HepG2 (cell line): ENCODE results near the gene CLASP2. TPM values are rescaled to one million over a fixed set of nuclear protein-coding genes. Genes with fewer than 3 reads are reported as not detected.

ENCODE experiments used
- ATAC-seq: fragments of 200-7000 bp; cut with Tn5 transposase; 3 replicates; pipeline ENCODE4 v1.9.1; 2020; ENCODE audit warnings: mild to moderate bottlenecking, moderate library complexity
- BruUV-seq: library from RNA; stranded (reverse); fragments of 400-500 nt; replicated peaks from 2 replicates; lab custom pipeline; 2021; lab: Mats Ljungman, UMichigan
- CTCF ChIA-PET: fragments of 300-600 bp; formaldehyde crosslinking; extraction: SDS; loops from one replicate; lab custom pipeline; 2021; ENCODE audit warnings: low total read pairs, inconsistent platforms, low intra/inter-chr PET ratio; lab: Yijun Ruan, JAX
- POLR2A ChIA-PET: fragments of 350-600 bp; sonication (Branson Sonifier 250); formaldehyde crosslinking; loops from one replicate; lab custom pipeline; 2020; ENCODE audit warnings: antibody characterized with exemption, inconsistent platforms; lab: Yijun Ruan, JAX
- DNase-seq: peaks from one replicate; pipeline ENCODE4 v3.0.0-alpha.2; 2015; ENCODE audit warnings: low spot score
- FAIRE-seq: peaks from 3 replicates; lab custom pipeline; 2011; peaks lifted over from hg19 to GRCh38; lab: Jason Lieb, UNC
- H2AFZ ChIP-seq: one replicate; pipeline ENCODE4 v1.6.1; 2011; ENCODE audit warnings: low read length, inconsistent platforms
- H3K27ac ChIP-seq: fragments of 300-600 bp; 3 replicates; pipeline ENCODE4 v1.8.0; 2011; ENCODE audit warnings: mixed run types, mild to moderate bottlenecking, mixed read lengths, low read length, inconsistent platforms; ENCODE audit not compliant: insufficient read depth; ENCODE audit errors: extremely low read length
- H3K27me3 ChIP-seq, 2 experiments: fragments of 200-600 bp in 1 of 2; 2 replicates in 1 of 2; 3 replicates in 1 of 2; pipeline versions ENCODE4 v1.6.0 to v1.8.0; 2011; ENCODE audit warnings: low read length in 2 of 2, mild to moderate bottlenecking in 2 of 2, moderate library complexity in 2 of 2, inconsistent platforms in 1 of 2; ENCODE audit not compliant: insufficient read depth in 2 of 2, control insufficient read depth in 1 of 2
- H3K36me3 ChIP-seq, 2 experiments: fragments of 200-600 bp in 1 of 2; replicated peaks in 1 of 2; 2 replicates in 1 of 2; 3 replicates in 1 of 2; pipeline versions ENCODE4 v1.5.1 to v1.8.0; 2011; ENCODE audit warnings: low read length in 2 of 2, inconsistent platforms in 1 of 2; ENCODE audit not compliant: insufficient read depth in 2 of 2, control insufficient read depth in 1 of 2
- H3K4me1 ChIP-seq: 2 replicates; pipeline ENCODE4 v1.5.1; 2012; ENCODE audit warnings: low read length, inconsistent platforms; ENCODE audit not compliant: insufficient read depth
- H3K4me2 ChIP-seq: 2 replicates; pipeline ENCODE4 v1.6.0; 2011; ENCODE audit warnings: low read depth, low read length, inconsistent platforms
- H3K4me3 ChIP-seq, 3 experiments: fragments of 200-600 bp in 1 of 3; sonication (generic), shearing (Covaris generic) in 1 of 3; replicated peaks in 1 of 3; 2 replicates each; pipeline ENCODE4 v1.5.1; 2011 to 2016; ENCODE audit warnings: low read length in 3 of 3, inconsistent platforms in 2 of 3, low read depth in 2 of 3, mild to moderate bottlenecking in 2 of 3, control low read depth in 1 of 3, mixed read lengths in 1 of 3; ENCODE audit not compliant: insufficient read depth in 1 of 3
- H3K79me2 ChIP-seq: one replicate; pipeline ENCODE4 v1.6.1; 2011; ENCODE audit warnings: low read length, inconsistent platforms; ENCODE audit not compliant: insufficient read depth
- H3K9ac ChIP-seq: 2 replicates; pipeline ENCODE4 v1.6.0; 2011; ENCODE audit warnings: mild to moderate bottlenecking, low read depth, low read length, inconsistent platforms; ENCODE audit not compliant: insufficient read depth
- H3K9me3 ChIP-seq: 2 replicates; pipeline ENCODE4 v1.5.1; 2012; ENCODE audit warnings: mild to moderate bottlenecking, low read length
- H4K20me1 ChIP-seq: 2 replicates; pipeline ENCODE4 v1.6.0; 2011; ENCODE audit warnings: inconsistent platforms, mild to moderate bottlenecking, low read length, moderate library complexity; ENCODE audit not compliant: insufficient read depth
- ATF4 ChIP-seq, 2 experiments: fragments of 450-650 bp in 1 of 2; sonication (generic) in 1 of 2; formaldehyde crosslinking; IDR thresholded peaks; 2 replicates each; pipeline versions ENCODE4 v1.5.0 to v1.8.0; 2020 to 2022; ENCODE audit warnings: mild to moderate bottlenecking in 1 of 2, missing genetic modification reagents in 1 of 2
- FOXA3 ChIP-seq: IDR thresholded peaks from 2 replicates; pipeline ENCODE4 v1.6.1; 2016; ENCODE audit warnings: missing genetic modification reagents, missing compliant biosample characterization
- MBD4 ChIP-seq: IDR thresholded peaks from 2 replicates; pipeline ENCODE4 v1.6.1; 2012; ENCODE audit warnings: low read length, inconsistent platforms, borderline replicate concordance
- NFKBIZ ChIP-seq: IDR thresholded peaks from 2 replicates; pipeline ENCODE4 v1.6.1; 2018; ENCODE audit warnings: missing genetic modification reagents, missing compliant biosample characterization
- SPEN ChIP-seq: sonication (generic); formaldehyde crosslinking; IDR thresholded peaks from 2 replicates; pipeline ENCODE4 v1.5.1; 2020; ENCODE audit warnings: low read depth, mild to moderate bottlenecking, missing genetic modification reagents
- ZFY ChIP-seq: sonication (generic); formaldehyde crosslinking; IDR thresholded peaks from 2 replicates; pipeline ENCODE4 v1.4.0; 2020; ENCODE audit warnings: missing genetic modification reagents
- ZFYVE20 ChIP-seq: sonication (generic); formaldehyde crosslinking; IDR thresholded peaks from 2 replicates; pipeline ENCODE4 v1.8.0; 2023; ENCODE audit warnings: low read depth, mild to moderate bottlenecking, moderate library complexity, missing genetic modification reagents, borderline replicate concordance
- ZNF160 ChIP-seq: sonication (generic); formaldehyde crosslinking; IDR thresholded peaks from 2 replicates; pipeline ENCODE4 v1.8.0; 2022; ENCODE audit warnings: mild to moderate bottlenecking, inconsistent platforms, missing genetic modification reagents
- ZNF781 ChIP-seq: sonication (generic); formaldehyde crosslinking; IDR thresholded peaks from 2 replicates; pipeline ENCODE4 v1.5.1; 2020; ENCODE audit warnings: borderline replicate concordance, mild to moderate bottlenecking, missing genetic modification reagents; ENCODE audit errors: not compliant biosample characterization
- ZNF816 ChIP-seq: sonication (generic); formaldehyde crosslinking; IDR thresholded peaks from 2 replicates; pipeline ENCODE4 v1.8.0; 2022; ENCODE audit warnings: missing genetic modification reagents, mild to moderate bottlenecking, borderline replicate concordance
- ZSCAN25 ChIP-seq: sonication (generic); formaldehyde crosslinking; IDR thresholded peaks from 2 replicates; pipeline ENCODE4 v1.8.0; 2022; ENCODE audit warnings: mild to moderate bottlenecking, missing genetic modification reagents
- WGBS: methylation state at CpG from one replicate; pipeline ENCODE4 v1.1.6; 2017; ENCODE audit warnings: low lambda C conversion rate; 5-methylcytosine and 5-hydroxymethylcytosine counted together
- in situ Hi-C: cut with HindIII; loops from 2 replicates; pipeline ENCODE4 v1.10.0; 2017; ENCODE audit warnings: low pct_unique_long_range_greater_than_20kb; ENCODE audit not compliant: extremely low pct_ligation_motif_present
- intact Hi-C: fragments of 100-400 bp; cut with micrococcal nuclease; formaldehyde crosslinking; loops from one replicate; pipeline ENCODE4 v1.10.0; 2022; ENCODE audit not compliant: unreplicated experiment
- polyA plus RNA-seq, 8 experiments: library from polyadenylated mRNA; depleted of rRNA in 3 of 8; stranded (reverse) in 7 of 8; unstranded in 1 of 8; fragments of >200 nt; fragmentation: Illumina TruSeq in 4 of 8; extraction: Trizol in 4 of 8; gene quantifications; 2 replicates each; pipeline versions ENCODE4 v1.2.1 to v1.2.3, GENCODE V29; 2011 to 2016; ENCODE audit warnings: low read depth in 4 of 8, missing spikeins in 1 of 8, mixed read lengths in 1 of 8; ENCODE audit not compliant: insufficient read depth in 1 of 8
- total RNA-seq, 5 experiments: library from RNA; depleted of rRNA; stranded (reverse); fragments of >200 nt; fragmentation: Illumina TruSeq; extraction: Trizol; gene quantifications; 2 replicates each; pipeline ENCODE4 v1.2.3, GENCODE V29; 2016; ENCODE audit warnings: low read depth in 1 of 5

The CLASP2 gene
- total and polyA plus RNA-seq, 2 of the 13 experiments (the other 11 are each of a cell fraction or from before 2014, with no cell fraction given), result 15.7 to 34.8 TPM

- FAIRE-seq (no peak), ATAC-seq (no peak), DNase-seq (no peak)
- no peaks in the 10 kb centered on the region for H3K9me3 ChIP-seq
- H3K27ac ChIP-seq, result no peak overlapping the region
- H3K36me3 ChIP-seq, result no peaks in the 10 kb centered on the region
- in situ Hi-C loops (no loop called here), intact Hi-C loops (no loop called here)
- no peak overlapping the region for H2AFZ ChIP-seq
- POLR2A ChIA-PET, result no interaction called here
- H3K79me2 ChIP-seq, result no peaks in the 10 kb centered on the region
- no peaks in the 10 kb centered on the region; a peak in 1 of 5 replicates for H3K27me3 ChIP-seq
- 82% methylated on average over 4 of the region's 4 CpGs for WGBS
- CTCF ChIA-PET, result no interaction called here
- no peak overlapping the region for H3K4me3 ChIP-seq
- H3K4me1 ChIP-seq, result no peaks in the 10 kb centered on the region
- no peak overlapping the region for H3K9ac ChIP-seq
- BruUV-seq, result no TSS peak
- no peaks in the 10 kb centered on the region for H4K20me1 ChIP-seq
- no peak overlapping the region for H3K4me2 ChIP-seq
- no peak for TF ChIP-seq ATF4 (CRISPR knock-in tag; IDR thresholded peaks at IDR 0.05)
- TF ChIP-seq MBD4, result no peak
- no peak for TF ChIP-seq FOXA3
- TF ChIP-seq ZFY (CRISPR knock-in tag), result no peak
These were observed 226.3 kb downstream of the CLASP2 start for GRCh38 chr3:33491721-33492120.

- in situ Hi-C loops (no loop called here), intact Hi-C loops (no loop called here)
- Histone ChIP-seq H2AFZ (no peak overlapping the region), H3K27me3 (no peaks in the 10 kb centered on the region; a peak in 1 of 5 replicates), H3K9ac (no peak overlapping the region), H3K79me2 (no peaks in the 10 kb centered on the region), H3K4me1 (no peaks in the 10 kb centered on the region), H3K9me3 (no peaks in the 10 kb centered on the region), H3K4me3 (no peak overlapping the region), H3K27ac (no peak overlapping the region), H3K4me2 (no peak overlapping the region), H4K20me1 (no peaks in the 10 kb centered on the region), H3K36me3 (no peaks in the 10 kb centered on the region)
- DNase-seq (no peak), FAIRE-seq (no peak), ATAC-seq (no peak)
- POLR2A ChIA-PET, result interaction anchor here (0.7 kb wide), 1 partner anchor 50 kb away, joined by 3 read pairs; no protein-coding TSS in a partner anchor
- BruUV-seq, result no TSS peak
- no peak for TF ChIP-seq ZNF781
- no peak for TF ChIP-seq ZNF816 (CRISPR knock-in tag)
- TF ChIP-seq ZNF160, result no peak
- no peak for TF ChIP-seq NFKBIZ
- TF ChIP-seq ZSCAN25, result no peak
- no peak for TF ChIP-seq ZFYVE20
- no peak for TF ChIP-seq SPEN
- CTCF ChIA-PET, result no interaction called here
These were observed 227.3 kb downstream of the CLASP2 start for GRCh38 chr3:33490641-33491241.
